DOHH2 (cell line): ENCODE data around the gene FARS2.

Source experiments
- CTCF ChIP-seq: fragments of 200-600 bp; sonication (generic); IDR thresholded peaks from one replicate; pipeline ENCODE4 v1.5.1; 2014; ENCODE audit warnings: antibody characterized with exemption, mild to moderate bottlenecking, low read depth, low read length; ENCODE audit not compliant: poor library complexity, severe bottlenecking
- EZH2phosphoT487 ChIP-seq: fragments of 200-600 bp; sonication (generic); IDR thresholded peaks from 2 replicates; pipeline ENCODE4 v1.6.1; 2017; ENCODE audit warnings: borderline replicate concordance, mild to moderate bottlenecking, antibody characterized with exemption, low read length, moderate library complexity, mixed read lengths

- TF ChIP-seq CTCF (no peak), EZH2phosphoT487 (no peak)
Measured at GRCh38 chr6:5256952-5257351, 4.4 kb upstream of the FARS2 start.
